ENCODE results near the gene RPS6KA2. TPM values are rescaled to one million over a fixed set of nuclear protein-coding genes. Genes with fewer than 3 reads are reported as not detected.
"Not testable (repeated sequence)": the region's sequence is repeated elsewhere in the genome, so short reads cannot be mapped to it uniquely, and the experiment has no call there.

Gene RPS6KA2
- total RNA-seq, 1 experiment from 2014 or later, result 12.3 TPM

DNA sequence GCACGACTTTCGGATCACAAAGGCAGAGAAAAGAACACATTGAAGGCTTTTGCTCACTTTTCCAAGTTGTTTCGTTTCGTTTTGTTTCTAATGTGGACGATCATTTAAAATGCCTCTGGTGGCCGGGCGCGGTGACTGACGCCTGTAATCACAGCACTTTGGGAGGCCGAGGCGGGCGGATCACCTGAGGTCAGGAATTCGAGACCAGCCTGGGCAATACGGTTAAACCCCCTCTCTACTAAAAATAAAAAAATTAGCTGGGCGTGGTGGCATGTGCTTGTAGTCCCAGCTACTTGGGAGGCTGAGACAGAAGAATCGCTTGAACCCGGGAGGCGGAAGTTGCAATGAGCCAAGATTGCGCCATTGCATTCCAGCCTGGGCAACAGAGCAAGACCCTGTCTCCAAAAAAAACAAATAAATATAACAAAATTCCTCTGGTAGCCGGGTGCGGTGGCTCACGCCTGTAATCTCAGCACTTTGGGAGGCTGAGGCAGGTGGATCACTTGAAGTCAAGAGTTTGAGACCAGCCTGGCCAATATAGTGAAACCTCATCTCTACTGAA lies 243.2 kb downstream of the RPS6KA2 start:
- not testable (repeated sequence) for H3K9me3 ChIP-seq (ENCODE audit: control insufficient read depth, low read depth, low read length); H3K4ac ChIP-seq (ENCODE audit: low read depth, low read length); H3K79me1 ChIP-seq (ENCODE audit: insufficient read depth, low read depth, low read length, poor library complexity, severe bottlenecking); H3K27me3 Mint-ChIP-seq (ENCODE audit: low read depth); DNase-seq; H3K36me3 Mint-ChIP-seq (ENCODE audit: insufficient read depth in 1 of 3, low read depth in 3 of 3); H4K5ac ChIP-seq (ENCODE audit: insufficient read length, low read depth, low read length); H2BK15ac ChIP-seq (ENCODE audit: low read depth, low read length); H2BK5ac ChIP-seq (ENCODE audit: insufficient read length, low read length); H3K27me3 ChIP-seq (ENCODE audit: insufficient read depth, low read length); H3K23ac ChIP-seq (ENCODE audit: insufficient read length, low read depth, low read length); H3K4me1 ChIP-seq (ENCODE audit: insufficient read depth, low read length); H4K20me1 ChIP-seq (ENCODE audit: control insufficient read depth, insufficient read depth, insufficient read length); H4K8ac ChIP-seq (replicated peaks; ENCODE audit: insufficient read length, low read depth, low read length); H4K91ac ChIP-seq (ENCODE audit: insufficient read length, low read depth, low read length); H3K9me3 Mint-ChIP-seq; H3K4me1 Mint-ChIP-seq; H3K23me2 ChIP-seq (ENCODE audit: insufficient read length, low read depth, low read length, poor library complexity, severe bottlenecking); H2BK20ac ChIP-seq (ENCODE audit: low read depth, low read length, poor library complexity, severe bottlenecking); H3K79me2 ChIP-seq (ENCODE audit: insufficient read depth, low read length); H3K56ac ChIP-seq (ENCODE audit: insufficient read length, low read depth, low read length); H2BK12ac ChIP-seq (ENCODE audit: insufficient read length, low read depth, low read length); H2AK5ac ChIP-seq (ENCODE audit: insufficient read length, low read length)
- Mint-ChIP-seq H3K4me3 (peak overlapping the region; percentile 78 to 90), H3K27ac (peak overlapping the region; percentile 58 to 96 (median 91); a peak in 4 of 7 replicates)
- WGBS (ENCODE audit: extremely low coverage, insufficient read length, low lambda C conversion rate), result no CpG with 5 or more reads among the region's 22 CpGs
- TF ChIP-seq, protein P1, sequence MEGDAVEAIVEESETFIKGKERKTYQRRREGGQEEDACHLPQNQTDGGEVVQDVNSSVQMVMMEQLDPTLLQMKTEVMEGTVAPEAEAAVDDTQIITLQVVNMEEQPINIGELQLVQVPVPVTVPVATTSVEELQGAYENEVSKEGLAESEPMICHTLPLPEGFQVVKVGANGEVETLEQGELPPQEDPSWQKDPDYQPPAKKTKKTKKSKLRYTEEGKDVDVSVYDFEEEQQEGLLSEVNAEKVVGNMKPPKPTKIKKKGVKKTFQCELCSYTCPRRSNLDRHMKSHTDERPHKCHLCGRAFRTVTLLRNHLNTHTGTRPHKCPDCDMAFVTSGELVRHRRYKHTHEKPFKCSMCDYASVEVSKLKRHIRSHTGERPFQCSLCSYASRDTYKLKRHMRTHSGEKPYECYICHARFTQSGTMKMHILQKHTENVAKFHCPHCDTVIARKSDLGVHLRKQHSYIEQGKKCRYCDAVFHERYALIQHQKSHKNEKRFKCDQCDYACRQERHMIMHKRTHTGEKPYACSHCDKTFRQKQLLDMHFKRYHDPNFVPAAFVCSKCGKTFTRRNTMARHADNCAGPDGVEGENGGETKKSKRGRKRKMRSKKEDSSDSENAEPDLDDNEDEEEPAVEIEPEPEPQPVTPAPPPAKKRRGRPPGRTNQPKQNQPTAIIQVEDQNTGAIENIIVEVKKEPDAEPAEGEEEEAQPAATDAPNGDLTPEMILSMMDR (conservative IDR thresholded peaks at IDR 0.05), result peak; percentile 50; the same call in 2 of the 3 replicates
- Histone ChIP-seq H3K9ac (ENCODE audit: extremely low read depth, insufficient read length, low read length) (peak overlapping the region; percentile 80), H2BK120ac (ENCODE audit: low read depth, low read length, poor library complexity, severe bottlenecking) (peak overlapping the region; percentile 12), H3K4me2 (ENCODE audit: insufficient read depth, insufficient read length, low read length) (peak overlapping the region; percentile 91), H3K18ac (ENCODE audit: insufficient read length, low read depth, low read length) (peak overlapping the region; percentile 22), H3K14ac (ENCODE audit: insufficient read depth, low read length) (peak overlapping the region; percentile 67), H3K27ac (ENCODE audit: insufficient read length, low read depth, low read length) (peak overlapping the region; percentile 34), H2AFZ (ENCODE audit: low read length) (peak overlapping the region; percentile 67), H3T11ph (ENCODE audit: low read length) (peak overlapping the region; percentile 26)
